Endothelial cell of umbilical vein (primary cell): Measurements from ENCODE around the gene CCL21. TPM values are rescaled to one million over a fixed set of nuclear protein-coding genes. Genes with fewer than 3 reads are reported as not detected.
"Not testable (repeated sequence)": the region's sequence is repeated elsewhere in the genome, so short reads cannot be mapped to it uniquely, and the experiment has no call there.

Experiments used
- BruUV-seq: library from RNA; stranded (reverse); fragments of 400-500 nt; replicated peaks from 2 replicates; lab custom pipeline; 2021; lab: Mats Ljungman, UMichigan
- CTCF ChIA-PET: fragments of 300-600, 350-600 bp; sonication (Branson Sonifier 250); formaldehyde crosslinking; loops from one replicate; lab custom pipeline; 2021; ENCODE audit warnings: antibody characterized with exemption, inconsistent platforms; lab: Charles Lee
- POLR2A ChIA-PET: fragments of 300-600, 350-600 bp; sonication (Branson Sonifier 250); formaldehyde crosslinking; loops from one replicate; lab custom pipeline; 2021; ENCODE audit warnings: antibody characterized with exemption, inconsistent platforms; lab: Charles Lee
- DNase-seq: peaks from one replicate; pipeline ENCODE4 v3.0.0-alpha.2; 2011; ENCODE audit warnings: low read depth, low spot score
- FAIRE-seq: peaks from 2 replicates; lab custom pipeline; 2011; peaks lifted over from hg19 to GRCh38; lab: Jason Lieb, UNC
- H2AFZ ChIP-seq: 2 replicates; pipeline ENCODE4 v1.6.0; 2012; ENCODE audit warnings: low read depth, low read length, control low read depth, inconsistent platforms
- H3K27ac ChIP-seq: 2 replicates; pipeline ENCODE4 v1.5.1; 2011; ENCODE audit warnings: low read depth, mild to moderate bottlenecking, control low read depth, low read length, moderate library complexity; ENCODE audit not compliant: insufficient read depth
- H3K27me3 ChIP-seq, 2 experiments: 2 replicates each; pipeline versions ENCODE4 v1.6.0 to v1.6.1; 2011; ENCODE audit warnings: low read length in 2 of 2, mixed read lengths in 1 of 2; ENCODE audit not compliant: control insufficient read depth in 2 of 2, insufficient read depth in 2 of 2
- H3K36me3 ChIP-seq, 2 experiments: 2 replicates in 1 of 2; 3 replicates in 1 of 2; pipeline ENCODE4 v1.5.1; 2011; ENCODE audit warnings: low read length in 2 of 2, mild to moderate bottlenecking in 1 of 2, moderate library complexity in 1 of 2; ENCODE audit not compliant: control insufficient read depth in 2 of 2, insufficient read depth in 2 of 2; ENCODE audit errors: extremely low read depth in 1 of 2
- H3K4me1 ChIP-seq: 3 replicates; pipeline ENCODE4 v1.5.1; 2011; ENCODE audit warnings: mild to moderate bottlenecking, low read length; ENCODE audit not compliant: control insufficient read depth, insufficient read depth; ENCODE audit errors: extremely low read depth
- H3K4me2 ChIP-seq: 2 replicates; pipeline ENCODE4 v1.6.1; 2011; ENCODE audit warnings: low read length, control low read depth, mixed read lengths; ENCODE audit not compliant: insufficient read depth
- H3K4me3 ChIP-seq, 3 experiments: fragments of 200-600 bp in 1 of 3; sonication (generic), shearing (Covaris generic) in 1 of 3; replicated peaks in 1 of 3; 2 replicates each; pipeline ENCODE4 v1.5.1; 2011 to 2016; ENCODE audit warnings: control low read depth in 3 of 3, low read length in 3 of 3, mild to moderate bottlenecking in 2 of 3, inconsistent platforms in 1 of 3, low read depth in 1 of 3, moderate library complexity in 1 of 3; ENCODE audit not compliant: insufficient read depth in 1 of 3
- H3K79me2 ChIP-seq: 2 replicates; pipeline ENCODE4 v1.6.0; 2012; ENCODE audit warnings: low read length, inconsistent platforms; ENCODE audit not compliant: control insufficient read depth, insufficient read depth
- H3K9ac ChIP-seq: replicated peaks from 2 replicates; pipeline ENCODE3; 2011; ENCODE audit warnings: low read length, control low read depth; ENCODE audit not compliant: insufficient read depth; ENCODE audit errors: extremely low read depth
- H3K9me1 ChIP-seq: replicated peaks from 3 replicates; pipeline ENCODE4 v1.6.0; 2011; ENCODE audit warnings: mild to moderate bottlenecking, low read length; ENCODE audit not compliant: control insufficient read depth, insufficient read depth; ENCODE audit errors: extremely low read depth
- H3K9me3 ChIP-seq: replicated peaks from 2 replicates; pipeline ENCODE4 v1.5.1; 2012; ENCODE audit warnings: low read length, inconsistent platforms; ENCODE audit not compliant: control insufficient read depth, insufficient read depth
- H4K20me1 ChIP-seq: replicated peaks from 2 replicates; pipeline ENCODE3; 2011; ENCODE audit warnings: mild to moderate bottlenecking, low read length; ENCODE audit not compliant: control insufficient read depth, insufficient read depth; ENCODE audit errors: extremely low read depth
- EZH2 ChIP-seq: IDR thresholded peaks from 2 replicates; pipeline ENCODE4 v1.6.1; 2012; ENCODE audit warnings: borderline replicate concordance, low read depth, mild to moderate bottlenecking, moderate library complexity, low read length, inconsistent platforms; ENCODE audit not compliant: severe bottlenecking
- FOS ChIP-seq: IDR thresholded peaks from 2 replicates; pipeline ENCODE4 v1.6.1; 2011; ENCODE audit warnings: mild to moderate bottlenecking, low read length, moderate library complexity, borderline replicate concordance; ENCODE audit not compliant: insufficient read depth
- GATA2 ChIP-seq: IDR thresholded peaks from 2 replicates; pipeline ENCODE4 v1.7.0; 2011; ENCODE audit warnings: low read depth, mild to moderate bottlenecking, moderate library complexity, mixed read lengths, low read length; ENCODE audit not compliant: insufficient read length, insufficient read depth
- JUN ChIP-seq: IDR thresholded peaks from 2 replicates; pipeline ENCODE4 v1.6.1; 2011; ENCODE audit warnings: borderline replicate concordance, low read depth; ENCODE audit not compliant: insufficient read length, insufficient read depth
- MYC ChIP-seq: IDR thresholded peaks from one replicate; pipeline ENCODE4 v1.6.1; 2011; ENCODE audit warnings: mild to moderate bottlenecking, low read depth, low read length
- POLR2A ChIP-seq: IDR thresholded peaks from 2 replicates; pipeline ENCODE4 v1.6.1; 2012; ENCODE audit warnings: low read depth, mild to moderate bottlenecking, control low read depth, low read length
- POLR2AphosphoS5 ChIP-seq: IDR thresholded peaks from 2 replicates; pipeline ENCODE4 v1.6.1; 2012; ENCODE audit warnings: low read depth, mild to moderate bottlenecking, control low read depth, low read length, moderate library complexity; ENCODE audit not compliant: insufficient read depth
- dilution Hi-C: fragments of 300-500 bp; cut with MboI; formaldehyde crosslinking; loops from one replicate; pipeline ENCODE4 v1.15.0; 2019; ENCODE audit warnings: low sequenced_read_pairs; ENCODE audit not compliant: extremely low pct_ligation_motif_present
- intact Hi-C: fragments of 100-400 bp; cut with micrococcal nuclease; formaldehyde crosslinking; loops from one replicate; pipeline ENCODE4 v1.10.0; 2022
- polyA plus RNA-seq, 4 experiments: library from polyadenylated mRNA; depleted of rRNA in 3 of 4; stranded (reverse) in 3 of 4; unstranded in 1 of 4; fragments of >200 nt; gene quantifications; 2 replicates each; pipeline versions ENCODE4 v1.2.1 to v1.2.3, GENCODE V29; 2011 to 2012; ENCODE audit warnings: missing spikeins in 1 of 4
- total RNA-seq: library from RNA; stranded (reverse); gene quantifications from 2 replicates; pipeline ENCODE4 v1.2.3, GENCODE V29; 2021
- TF ChIP-seq, protein P1 (sequence below): IDR thresholded peaks from 2 replicates; pipeline ENCODE4 v1.6.1; 2011; ENCODE audit not compliant: insufficient read depth, insufficient read length
- TF ChIP-seq, protein P2 (sequence below), 2 donors: IDR thresholded peaks; 1 replicate in 1 of 2; 2 replicates in 1 of 2; pipeline ENCODE4 v1.5.1; 2011; ENCODE audit warnings: low read length in 2 of 2, mild to moderate bottlenecking in 2 of 2, moderate library complexity in 2 of 2, control low read depth in 1 of 2, inconsistent platforms in 1 of 2, low read depth in 1 of 2; ENCODE audit not compliant: insufficient read depth in 1 of 2; ENCODE audit errors: extremely low read depth in 1 of 2

CCL21 gene
- total and polyA plus RNA-seq, 2 donors (not counting 3 experiments of a cell fraction or from before 2014, with no cell fraction given) = 0.17 TPM; not detected in 1

DNA sequence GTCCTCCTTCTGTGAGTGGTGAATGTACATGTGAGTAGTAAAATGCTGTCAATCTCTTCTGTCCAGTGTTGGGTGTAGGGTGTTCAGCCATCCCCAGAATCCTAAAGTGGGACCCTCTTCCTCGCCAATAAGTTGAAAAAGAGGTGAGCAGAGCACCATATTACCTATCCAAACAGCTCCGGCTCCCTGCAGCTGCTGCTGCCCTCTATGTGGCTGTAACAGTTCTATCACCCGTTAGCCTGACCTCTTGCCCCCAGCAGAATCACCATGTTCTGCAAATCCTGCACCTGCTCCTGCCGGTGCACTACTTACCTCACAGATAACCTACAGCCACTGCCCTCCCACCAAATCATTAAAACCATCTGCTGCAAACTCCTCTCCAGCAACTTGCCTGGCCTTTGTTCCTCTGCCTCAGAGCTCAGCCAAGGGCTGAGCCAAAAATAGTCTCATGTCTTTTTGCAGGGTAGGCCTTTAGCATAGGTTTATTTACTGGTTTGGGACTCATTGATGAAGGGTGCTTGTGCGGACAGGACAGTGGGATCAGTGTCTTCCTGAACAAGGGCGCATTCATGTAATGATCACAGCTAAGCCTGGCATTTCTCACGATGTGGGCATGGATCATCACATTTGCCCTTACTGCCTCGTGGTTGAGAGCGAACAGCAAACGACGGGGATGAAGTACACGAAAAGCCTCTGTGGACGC lies 49.6 kb upstream of the CCL21 start:
- TF ChIP-seq, protein P1, sequence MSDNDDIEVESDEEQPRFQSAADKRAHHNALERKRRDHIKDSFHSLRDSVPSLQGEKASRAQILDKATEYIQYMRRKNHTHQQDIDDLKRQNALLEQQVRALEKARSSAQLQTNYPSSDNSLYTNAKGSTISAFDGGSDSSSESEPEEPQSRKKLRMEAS = no peak
- TF ChIP-seq GATA2 = no peak
- no peak for TF ChIP-seq EZH2
- no peak for TF ChIP-seq POLR2AphosphoS5
- TF ChIP-seq JUN = no peak
- no peak for TF ChIP-seq FOS
- TF ChIP-seq POLR2A = no peak
- TF ChIP-seq, protein P2, sequence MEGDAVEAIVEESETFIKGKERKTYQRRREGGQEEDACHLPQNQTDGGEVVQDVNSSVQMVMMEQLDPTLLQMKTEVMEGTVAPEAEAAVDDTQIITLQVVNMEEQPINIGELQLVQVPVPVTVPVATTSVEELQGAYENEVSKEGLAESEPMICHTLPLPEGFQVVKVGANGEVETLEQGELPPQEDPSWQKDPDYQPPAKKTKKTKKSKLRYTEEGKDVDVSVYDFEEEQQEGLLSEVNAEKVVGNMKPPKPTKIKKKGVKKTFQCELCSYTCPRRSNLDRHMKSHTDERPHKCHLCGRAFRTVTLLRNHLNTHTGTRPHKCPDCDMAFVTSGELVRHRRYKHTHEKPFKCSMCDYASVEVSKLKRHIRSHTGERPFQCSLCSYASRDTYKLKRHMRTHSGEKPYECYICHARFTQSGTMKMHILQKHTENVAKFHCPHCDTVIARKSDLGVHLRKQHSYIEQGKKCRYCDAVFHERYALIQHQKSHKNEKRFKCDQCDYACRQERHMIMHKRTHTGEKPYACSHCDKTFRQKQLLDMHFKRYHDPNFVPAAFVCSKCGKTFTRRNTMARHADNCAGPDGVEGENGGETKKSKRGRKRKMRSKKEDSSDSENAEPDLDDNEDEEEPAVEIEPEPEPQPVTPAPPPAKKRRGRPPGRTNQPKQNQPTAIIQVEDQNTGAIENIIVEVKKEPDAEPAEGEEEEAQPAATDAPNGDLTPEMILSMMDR (IDR thresholded peaks at IDR 0.05; ENCODE audit: extremely low read depth in 1 of 2, insufficient read depth in 1 of 2, low read depth in 1 of 2, low read length in 2 of 2) = no peak
- no peak for TF ChIP-seq MYC

DNA sequence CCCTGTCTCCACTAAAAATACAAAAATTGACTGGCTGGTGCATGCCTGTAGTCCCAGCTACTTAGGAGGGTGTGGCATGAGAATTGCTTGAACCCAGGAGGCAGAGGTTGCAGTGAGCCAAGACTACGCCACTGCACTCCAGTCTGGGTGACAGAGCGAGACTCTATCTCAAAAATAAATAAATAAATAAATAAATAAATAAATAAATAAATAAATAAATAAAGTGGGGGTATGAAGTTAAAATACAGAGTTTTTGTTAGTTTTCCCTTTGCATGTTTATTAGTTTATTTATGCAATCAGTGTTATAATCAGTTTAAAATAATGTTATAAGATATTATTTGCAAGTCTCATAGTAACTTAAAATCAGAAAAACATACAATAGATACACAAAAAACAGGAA lies 40.4 kb upstream of the CCL21 start:
- H3K27me3 ChIP-seq = peaks cover 6 to 17% of the 10 kb centered on the region in 2 experiments
- H3K79me2 ChIP-seq, H3K4me1 ChIP-seq, H3K9me1 ChIP-seq, H3K9ac ChIP-seq, H3K4me3 ChIP-seq, H2AFZ ChIP-seq, H3K4me2 ChIP-seq, DNase-seq, intact Hi-C loops, FAIRE-seq, POLR2A ChIA-PET, BruUV-seq, H3K9me3 ChIP-seq, H4K20me1 ChIP-seq, H3K36me3 ChIP-seq, dilution Hi-C loops, H3K27ac ChIP-seq: not testable (repeated sequence)
- CTCF ChIA-PET = interaction anchor here (1.2 kb wide), 1 partner anchor 10 kb away, joined by 4 read pairs; no protein-coding TSS in a partner anchor

More for the DNA sequence above, 49.6 kb upstream of the CCL21 start:
- H3K27me3 ChIP-seq = peaks cover 0 to 2% of the 10 kb centered on the region in 2 experiments
- H3K9ac ChIP-seq = no peak overlapping the region
- H3K4me1 ChIP-seq = no peaks in the 10 kb centered on the region
- intact Hi-C loops (loop anchor here (5.0 kb wide), 1 partner anchor 718 kb away; no protein-coding TSS in a partner anchor), dilution Hi-C loops (no loop called here)
- H4K20me1 ChIP-seq = no peaks in the 10 kb centered on the region
- no peaks in the 10 kb centered on the region for H3K36me3 ChIP-seq
- H2AFZ ChIP-seq = no peak overlapping the region
- no peaks in the 10 kb centered on the region for H3K9me3 ChIP-seq
- DNase-seq (no peak), FAIRE-seq (no peak)
- BruUV-seq = no TSS peak
- H3K9me1 ChIP-seq = no peaks in the 10 kb centered on the region
- no peak overlapping the region for H3K4me2 ChIP-seq
- no peak overlapping the region for H3K27ac ChIP-seq
- H3K79me2 ChIP-seq = no peaks in the 10 kb centered on the region
- no peak overlapping the region for H3K4me3 ChIP-seq
- ChIA-PET POLR2A (no interaction called here), CTCF (interaction anchor here (0.6 to 3.8 kb wide), 32 partner anchors 10 to 794 kb away, joined by 3 to 34 read pairs (median 4); partner anchors contain the start of genes PIGO and STOML2)
